HG03095 (cell line): ENCODE measurements around the gene KAZN.

Experiments used
- ATAC-seq: cut with Tn5 transposase; IDR thresholded peaks from one replicate; pipeline ENCODE4 v1.9.1; 2021; ENCODE audit warnings: moderate library complexity; ENCODE audit not compliant: unreplicated experiment

The KAZN gene

GRCh38 chr1:15014516-15014915 lies 416.0 kb downstream of the KAZN start:
- ATAC-seq: no peak

GRCh38 chr1:15016001-15016400 lies 417.5 kb downstream of the KAZN start:
- ATAC-seq: no peak

GRCh38 chr1:15016526-15016925 lies 418.0 kb downstream of the KAZN start:
- no peak for ATAC-seq

- ATAC-seq: no peak
Observed at GRCh38 chr1:15017120-15017519, 418.6 kb downstream of the KAZN start.

GRCh38 chr1:15018767-15019166 lies 420.3 kb downstream of the KAZN start:
- ATAC-seq: no peak

- ATAC-seq: no peak
Observed at GRCh38 chr1:15020943-15021745, 422.7 kb downstream of the KAZN start.

- ATAC-seq: no peak
Observed at GRCh38 chr1:15022048-15022447, 423.6 kb downstream of the KAZN start.

- ATAC-seq: no peak
Observed at GRCh38 chr1:15023205-15023604, 424.7 kb downstream of the KAZN start.

GRCh38 chr1:15023976-15024375 lies 425.5 kb downstream of the KAZN start:
- no peak for ATAC-seq

GRCh38 chr1:15026117-15026489 lies 427.6 kb downstream of the KAZN start:
- no peak for ATAC-seq

GRCh38 chr1:15027515-15027986 lies 429.1 kb downstream of the KAZN start:
- ATAC-seq: no peak

GRCh38 chr1:15028102-15028501 lies 429.6 kb downstream of the KAZN start:
- ATAC-seq: no peak

- no peak for ATAC-seq
Observed at GRCh38 chr1:15028616-15029015, 430.1 kb downstream of the KAZN start.

GRCh38 chr1:15029036-15029435 lies 430.6 kb downstream of the KAZN start:
- no peak for ATAC-seq

GRCh38 chr1:15029786-15030185 lies 431.3 kb downstream of the KAZN start:
- no peak for ATAC-seq

- ATAC-seq: no peak
Observed at GRCh38 chr1:15031251-15031933, 432.9 kb downstream of the KAZN start.

- no peak for ATAC-seq
Observed at GRCh38 chr1:15033264-15033663, 434.8 kb downstream of the KAZN start.

GRCh38 chr1:15034656-15035055 lies 436.2 kb downstream of the KAZN start:
- ATAC-seq: no peak

- no peak for ATAC-seq
Observed at GRCh38 chr1:15035236-15035635, 436.8 kb downstream of the KAZN start.

- no peak for ATAC-seq
Observed at GRCh38 chr1:15036101-15036500, 437.6 kb downstream of the KAZN start.

GRCh38 chr1:15038232-15039016 lies 439.9 kb downstream of the KAZN start:
- no peak for ATAC-seq
